Brain microvascular endothelial cell (primary cell): ENCODE measurements around the gene MAPRE2.

ENCODE experiments used
- DNase-seq: peaks from one replicate; pipeline ENCODE4 v3.0.0-alpha.2; 2020
- H3K27ac ChIP-seq: fragments of 250-450 bp; sonication (Bioruptor Pico); 2 replicates; pipeline ENCODE4 v1.5.1; 2020; ENCODE audit warnings: mild to moderate bottlenecking, moderate library complexity
- H3K27me3 ChIP-seq: fragments of 250-450 bp; sonication (Bioruptor Pico); replicated peaks from 2 replicates; pipeline ENCODE4 v1.5.1; 2020; ENCODE audit warnings: mild to moderate bottlenecking
- H3K36me3 ChIP-seq: fragments of 250-450 bp; sonication (Bioruptor Pico); replicated peaks from 2 replicates; pipeline ENCODE4 v1.5.1; 2020; ENCODE audit warnings: mild to moderate bottlenecking
- H3K4me3 ChIP-seq: 2 replicates; pipeline ENCODE4 v1.5.1; 2011; ENCODE audit warnings: low read depth, mild to moderate bottlenecking, control low read depth, low read length, moderate library complexity
- CTCF ChIP-seq: IDR thresholded peaks from 2 replicates; pipeline ENCODE4 v1.5.1; 2011; ENCODE audit warnings: low read depth, mild to moderate bottlenecking, moderate library complexity, low read length, control low read depth, inconsistent platforms; ENCODE audit errors: missing control alignments
- in situ Hi-C: cut with HindIII; loops from 2 replicates; pipeline ENCODE4 v1.10.0; 2017; ENCODE audit warnings: low sequenced_read_pairs, low pct_ligation_motif_present

Gene MAPRE2

DNA sequence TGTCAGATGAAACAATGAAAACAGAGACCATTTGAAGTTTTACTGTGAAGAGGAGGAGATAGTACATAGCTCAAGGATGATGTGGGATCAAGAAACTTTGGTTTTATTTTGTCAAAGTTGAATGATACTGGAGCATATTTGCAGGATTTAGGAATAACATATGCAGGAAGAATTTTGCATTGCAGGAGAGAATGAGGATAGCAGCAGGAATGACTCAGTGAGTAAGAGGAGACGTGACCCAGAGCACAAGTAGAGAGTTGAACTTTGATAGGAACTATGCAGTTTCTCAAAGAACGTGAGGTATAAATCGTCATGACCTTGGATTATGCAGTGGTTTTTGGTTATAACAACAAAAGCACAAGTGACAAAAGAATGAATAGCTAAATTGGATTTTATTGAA, 47.7 kb downstream of the MAPRE2 start:
- Histone ChIP-seq H3K27ac (peak overlapping the region; percentile 52), H3K4me3 (no peak overlapping the region), H3K36me3 (no peaks in the 10 kb centered on the region), H3K27me3 (no peaks in the 10 kb centered on the region)
- no peak for TF ChIP-seq CTCF
- in situ Hi-C loops, result no loop called here
- DNase-seq, result peak; percentile 26

DNA sequence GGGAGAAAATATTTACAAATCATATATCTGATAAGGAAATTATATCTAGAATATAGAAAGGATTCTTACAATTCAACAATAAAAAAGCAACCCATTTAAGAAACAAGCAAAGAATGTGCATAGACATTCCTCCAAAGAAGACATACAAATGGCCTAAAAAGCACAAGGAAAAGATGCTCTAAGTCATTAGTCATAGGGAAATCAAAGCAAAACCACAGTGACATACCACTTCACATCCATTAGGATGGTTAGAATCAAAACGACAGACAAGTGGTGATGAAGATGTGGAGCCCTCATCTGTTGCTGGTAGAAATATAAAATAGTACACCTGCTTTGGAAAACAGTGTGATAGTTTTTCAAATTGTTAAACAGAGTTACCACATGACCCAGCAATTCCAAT, 48.2 kb downstream of the MAPRE2 start:
- TF ChIP-seq CTCF, result no peak
- Histone ChIP-seq H3K36me3 (no peaks in the 10 kb centered on the region), H3K4me3 (no peak overlapping the region), H3K27ac (peak overlapping the region; percentile 52), H3K27me3 (no peaks in the 10 kb centered on the region)
- DNase-seq, result no peak
- in situ Hi-C loops, result no loop called here

DNA sequence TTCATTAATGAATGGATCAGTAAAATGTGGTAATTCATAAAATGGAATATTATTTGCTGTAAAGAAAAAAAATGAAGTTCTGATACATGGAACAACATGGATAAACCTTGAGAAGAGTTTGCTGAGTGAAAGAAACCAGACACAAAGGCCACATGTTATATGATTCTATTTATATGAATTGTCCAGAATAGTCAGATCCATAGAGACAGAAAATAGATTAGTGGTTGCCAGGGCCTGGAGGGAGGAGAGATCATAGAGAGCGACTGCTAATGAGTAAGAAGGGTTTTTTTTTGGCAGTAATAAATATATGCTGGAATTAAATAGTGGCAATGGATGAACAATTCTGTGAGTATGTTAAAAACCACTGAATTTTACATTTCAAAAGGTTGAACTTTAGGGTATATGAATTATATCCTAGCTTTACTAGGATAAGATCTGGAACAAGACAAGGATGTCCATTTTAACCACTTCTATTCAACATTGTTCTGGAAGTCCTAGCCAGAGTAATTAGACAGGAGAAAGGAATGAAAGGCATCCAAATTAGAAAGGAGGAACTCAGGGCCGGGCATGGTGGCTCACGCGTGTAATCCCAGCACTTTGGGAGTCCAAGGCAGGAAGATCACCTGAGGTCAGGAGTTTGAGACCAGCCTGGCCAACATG, 48.8 kb downstream of the MAPRE2 start:
- Histone ChIP-seq H3K27ac (peak overlapping the region; percentile 52), H3K36me3 (no peaks in the 10 kb centered on the region), H3K27me3 (no peaks in the 10 kb centered on the region), H3K4me3 (no peak overlapping the region)
- no peak for DNase-seq
- in situ Hi-C loops, result no loop called here
- TF ChIP-seq CTCF, result no peak

DNA sequence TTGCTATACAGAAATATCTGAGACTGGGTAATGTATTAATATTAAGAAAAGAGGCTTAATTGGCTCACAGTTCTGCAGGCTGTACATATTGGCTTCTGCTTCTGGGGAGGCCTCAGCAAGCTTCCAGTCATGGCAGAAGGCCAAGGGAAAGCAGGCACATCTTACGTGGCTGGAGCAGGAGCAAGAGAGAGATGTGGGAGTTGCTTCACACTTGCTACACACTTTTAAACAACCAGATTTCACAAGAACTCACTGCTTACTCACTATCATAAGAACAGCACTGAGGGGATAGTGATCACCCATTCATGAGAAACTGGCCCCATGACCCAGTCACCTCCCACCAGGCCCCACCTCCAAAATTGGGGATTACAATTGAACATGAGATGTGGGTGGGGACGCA, 50.6 kb downstream of the MAPRE2 start:
- Histone ChIP-seq H3K4me3 (no peak overlapping the region), H3K27me3 (no peaks in the 10 kb centered on the region), H3K27ac (no peak overlapping the region), H3K36me3 (no peaks in the 10 kb centered on the region)
- DNase-seq, result no peak
- in situ Hi-C loops, result no loop called here
- TF ChIP-seq CTCF, result no peak

DNA sequence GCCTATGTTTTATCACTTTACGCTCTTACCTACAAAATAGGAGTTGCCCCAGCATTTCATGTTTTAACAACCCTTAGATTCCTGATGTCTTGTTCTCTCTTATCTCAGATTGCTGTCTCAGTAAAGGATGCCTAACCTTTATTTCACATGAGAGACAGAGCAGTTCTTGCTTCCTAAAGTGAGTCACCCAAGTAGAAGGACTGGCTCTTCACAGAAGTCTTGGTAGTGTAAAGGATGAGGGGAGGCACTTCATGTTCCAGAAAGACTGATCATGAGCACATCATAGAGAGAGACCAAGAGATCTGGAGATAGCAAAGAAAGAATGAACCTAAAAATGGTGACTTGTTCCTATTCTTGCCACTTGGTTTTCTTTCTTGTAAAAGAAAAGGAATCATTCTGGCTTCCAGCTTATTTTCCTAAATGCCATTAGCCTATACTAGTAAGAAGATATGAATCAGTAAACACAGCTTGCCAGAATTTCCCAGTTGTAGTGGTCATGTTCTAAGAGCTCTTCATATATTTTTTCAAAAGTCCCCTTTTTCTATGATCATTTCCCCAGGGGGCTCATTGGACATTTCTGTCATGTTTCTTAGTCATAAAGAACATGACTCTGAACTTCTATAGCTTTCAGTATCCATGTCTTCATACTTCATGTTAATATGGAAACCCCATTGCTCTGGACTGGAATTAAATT, 54.9 kb downstream of the MAPRE2 start:
- no peak for TF ChIP-seq CTCF
- Histone ChIP-seq H3K27me3 (no peaks in the 10 kb centered on the region), H3K4me3 (no peak overlapping the region), H3K36me3 (no peaks in the 10 kb centered on the region), H3K27ac (peak overlapping the region; percentile 50)
- peak; percentile 58 for DNase-seq
- in situ Hi-C loops, result no loop called here

DNA sequence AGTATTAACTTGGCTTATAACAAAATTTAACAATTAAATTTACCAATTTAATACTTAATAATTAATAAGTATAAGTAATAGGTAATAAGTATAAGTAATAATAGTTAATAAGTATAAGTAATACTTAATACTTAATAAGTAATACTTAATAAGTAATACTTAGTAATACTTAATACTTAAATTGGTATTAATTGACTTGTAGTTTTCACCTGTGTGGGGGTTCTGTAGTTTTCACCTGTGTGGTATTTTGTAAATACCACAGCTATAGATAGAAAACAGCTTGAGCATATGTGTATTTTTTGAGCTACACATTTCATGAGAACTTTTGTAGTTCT, 55.4 kb downstream of the MAPRE2 start:
- no peak for TF ChIP-seq CTCF
- H3K27me3 ChIP-seq, result no peaks in the 10 kb centered on the region
- no peaks in the 10 kb centered on the region for H3K36me3 ChIP-seq
- no peak for DNase-seq
- no peak overlapping the region for H3K27ac ChIP-seq
- in situ Hi-C loops, result no loop called here
- H3K4me3 ChIP-seq, result no peak overlapping the region
